HG03097 (cell line): ENCODE data around the gene RNF152.
A peak's percentile ranks its signal among the peaks of the same experiment; 100 is the strongest.

Source experiments
- ATAC-seq: cut with Tn5 transposase; IDR thresholded peaks from one replicate; pipeline ENCODE4 v1.9.1; 2021; ENCODE audit not compliant: unreplicated experiment, low FRiP score

The RNF152 gene

GRCh38 chr18:61892683-61893308, at the start of gene RNF152:
RNF152 (minus strand) TSS chr18:61893007; CDS start chr18:61816463, 76,544 bp downstream.
- ATAC-seq: no peak

GRCh38 chr18:61941948-61942471, 49.2 kb upstream of the RNF152 start:
- no peak for ATAC-seq

GRCh38 chr18:61939046-61939674, 46.4 kb upstream of the RNF152 start:
- ATAC-seq: no peak

- ATAC-seq: no peak
These were observed 42.6 kb upstream of the RNF152 start for GRCh38 chr18:61935362-61935761.

- no peak for ATAC-seq
These were observed 39.0 kb upstream of the RNF152 start for GRCh38 chr18:61931654-61932379.

GRCh38 chr18:61929881-61930640, 37.3 kb upstream of the RNF152 start:
- ATAC-seq: no peak

DNA sequence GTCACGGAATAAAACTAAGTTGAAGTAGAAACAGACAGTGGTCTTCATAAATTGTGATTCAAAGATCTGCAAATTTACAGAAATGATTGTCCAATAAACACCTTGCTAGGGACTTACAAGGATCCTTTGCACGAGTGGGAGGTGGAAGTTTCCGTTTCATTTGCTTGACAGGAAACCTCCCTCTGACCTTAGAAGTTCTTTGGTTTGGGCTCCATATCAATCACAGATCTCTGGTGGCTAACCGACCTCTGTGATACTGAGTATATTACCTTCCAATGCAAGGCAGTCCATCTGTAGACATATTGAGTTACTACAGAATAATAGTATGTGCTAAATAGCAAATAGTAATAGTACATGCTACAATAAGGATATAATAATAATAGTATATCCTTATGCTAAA, 33.7 kb upstream of the RNF152 start:
- no peak for ATAC-seq

DNA sequence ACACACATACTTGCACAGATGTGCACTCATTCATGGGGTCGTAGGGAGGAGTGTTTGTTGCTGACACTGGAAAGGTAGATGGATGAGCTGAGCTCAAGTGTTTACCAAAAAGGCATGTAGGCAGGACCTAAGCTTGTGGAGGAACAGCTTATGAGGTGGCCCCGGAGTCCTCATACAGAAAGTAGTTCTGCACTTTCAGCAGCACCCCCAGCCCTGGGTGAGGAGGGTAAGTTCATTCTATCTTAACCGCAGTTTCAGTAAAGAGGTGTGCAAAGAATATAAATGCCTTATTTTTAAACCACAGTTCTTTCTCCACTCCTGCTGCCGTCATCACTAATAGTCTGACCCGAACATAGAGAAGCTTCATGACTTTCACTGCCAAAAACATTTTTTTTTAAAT, 31.7 kb upstream of the RNF152 start:
- no peak for ATAC-seq

DNA sequence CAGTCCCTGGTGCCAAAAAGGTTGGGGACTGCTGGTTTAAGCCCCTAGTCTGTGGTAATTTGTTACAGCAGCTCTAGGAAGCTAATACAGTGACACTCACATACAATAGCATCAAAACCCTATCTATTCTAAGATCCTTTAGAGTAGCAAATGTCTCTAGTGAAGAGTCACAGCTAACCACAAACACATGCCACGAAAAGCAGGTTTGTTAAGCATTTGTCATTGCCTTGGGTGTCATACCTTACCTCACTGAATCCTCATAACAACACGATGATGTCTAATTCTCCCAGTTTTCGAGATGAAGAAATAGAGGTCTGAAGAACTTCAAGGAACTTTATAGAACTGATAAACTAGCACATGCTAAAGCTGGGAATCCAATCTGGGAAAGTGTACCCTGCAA, 29.6 kb upstream of the RNF152 start:
- no peak for ATAC-seq

DNA sequence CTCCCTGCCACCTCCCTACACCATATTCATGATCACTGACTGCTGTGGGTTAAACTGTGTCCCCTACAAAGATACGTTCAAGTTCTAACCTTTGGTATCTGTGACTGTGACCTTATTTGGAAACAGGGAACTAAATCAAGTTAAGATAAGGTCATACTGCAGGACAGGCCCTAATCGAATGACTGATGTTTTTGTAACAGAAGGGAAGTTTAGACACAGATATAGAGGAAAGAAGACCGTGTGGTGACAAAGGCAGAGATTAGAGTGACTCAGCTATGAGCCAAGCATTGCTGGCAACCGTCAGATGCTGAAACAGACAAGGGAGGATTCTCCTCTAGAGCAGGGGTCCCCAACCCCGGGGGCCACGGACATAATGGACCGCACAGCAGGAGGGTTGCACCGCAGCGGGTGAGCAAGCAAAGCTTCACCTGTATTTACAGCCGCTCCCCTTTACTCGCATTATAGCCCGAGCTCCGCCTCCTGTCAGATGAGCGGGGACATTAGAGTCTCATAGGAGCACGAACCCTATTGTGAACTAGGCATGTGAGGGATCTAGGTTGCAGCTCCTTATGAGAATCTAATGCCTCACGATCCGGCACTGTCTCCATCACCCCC, 28.9 kb upstream of the RNF152 start:
- no peak for ATAC-seq

DNA sequence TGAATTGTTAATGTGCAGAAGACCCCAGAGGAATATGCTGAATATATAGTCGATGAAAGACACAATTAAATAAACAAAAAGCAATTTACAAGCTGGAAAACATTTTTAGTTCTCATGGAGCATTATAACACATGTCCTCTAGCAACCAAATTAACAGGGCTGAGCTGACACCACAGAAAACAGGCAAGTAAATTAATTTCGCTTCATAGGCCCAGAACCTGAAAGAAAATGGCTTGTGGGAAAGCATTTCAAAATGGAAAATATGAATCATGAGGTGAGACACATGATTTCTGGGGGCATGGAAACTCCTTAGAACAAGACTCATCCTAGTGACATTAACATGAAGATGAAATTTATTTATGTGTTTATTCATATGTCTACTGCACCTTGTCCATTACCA, 25.0 kb upstream of the RNF152 start:
- ATAC-seq: no peak

DNA sequence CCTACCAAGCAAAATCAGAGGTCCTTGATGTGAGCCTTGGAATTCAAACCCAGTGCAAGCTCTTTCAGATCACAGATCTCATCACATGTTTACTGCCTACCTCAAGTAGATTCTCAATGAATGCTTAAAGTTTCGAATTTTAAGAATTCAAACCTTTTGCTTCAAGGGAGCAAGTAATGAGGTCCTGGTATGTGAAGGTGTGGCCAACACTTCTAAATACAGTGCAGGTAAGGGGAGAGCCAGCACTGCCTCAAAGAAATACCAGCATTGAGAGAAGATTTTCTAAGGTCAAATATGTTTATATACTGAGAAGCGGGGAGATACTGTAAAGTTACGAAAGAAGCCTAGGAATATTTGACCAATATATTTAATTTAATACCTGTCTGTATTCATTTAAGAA, 19.7 kb upstream of the RNF152 start:
- ATAC-seq: no peak

DNA sequence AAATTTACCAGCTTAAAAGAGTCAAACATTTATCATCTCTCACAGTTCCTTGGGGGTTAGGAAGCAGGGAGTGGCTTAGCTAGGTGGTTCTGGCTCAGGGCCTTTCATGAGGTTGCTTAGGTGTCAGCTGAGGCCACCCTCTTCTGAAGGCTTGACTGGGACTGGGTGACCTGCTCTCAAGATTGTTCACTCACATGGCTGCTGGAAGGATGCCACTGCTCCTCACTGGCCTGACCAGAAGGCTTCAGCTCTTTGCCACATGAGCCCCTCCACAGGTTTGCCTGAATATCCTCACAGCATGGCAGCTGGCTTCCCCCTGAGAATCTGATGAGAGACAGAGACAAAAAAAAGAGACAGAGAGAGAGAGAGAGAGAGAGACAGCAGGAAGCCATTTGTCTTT, 17.3 kb upstream of the RNF152 start:
- no peak for ATAC-seq

GRCh38 chr18:61908661-61909060, 15.9 kb upstream of the RNF152 start:
- ATAC-seq: no peak

DNA sequence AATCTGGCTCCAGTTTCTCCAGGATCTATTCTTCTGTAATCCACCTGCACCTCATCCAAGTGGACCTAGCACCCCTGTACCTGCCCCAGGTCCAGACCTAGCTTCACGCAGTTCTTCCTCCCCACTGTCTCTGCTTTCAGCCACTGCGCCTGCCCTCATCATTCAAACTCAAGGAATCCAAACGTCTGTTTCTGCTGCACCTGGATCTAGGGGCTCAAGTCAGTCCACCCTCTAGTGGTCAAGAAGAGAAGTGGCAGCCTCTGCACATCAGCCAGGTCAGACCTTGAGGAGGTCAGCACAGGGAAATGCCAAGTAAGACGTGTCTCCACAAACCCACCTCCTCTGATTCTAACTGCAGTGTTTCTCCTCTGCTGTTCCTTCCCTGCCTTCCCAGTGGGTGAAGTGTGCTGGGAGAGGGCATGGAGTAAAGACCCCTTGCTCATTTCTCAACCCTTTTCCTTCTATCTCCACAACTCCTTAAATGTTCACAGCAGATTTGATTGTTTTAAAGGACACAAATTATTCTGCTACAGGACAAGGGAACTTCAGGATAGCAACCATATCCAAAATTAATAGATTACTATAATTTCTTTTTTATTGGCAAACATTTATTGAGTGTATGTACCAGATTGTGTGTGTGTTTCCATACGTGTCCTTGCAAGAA, 8.6 kb upstream of the RNF152 start:
- ATAC-seq: peak; percentile 88

DNA sequence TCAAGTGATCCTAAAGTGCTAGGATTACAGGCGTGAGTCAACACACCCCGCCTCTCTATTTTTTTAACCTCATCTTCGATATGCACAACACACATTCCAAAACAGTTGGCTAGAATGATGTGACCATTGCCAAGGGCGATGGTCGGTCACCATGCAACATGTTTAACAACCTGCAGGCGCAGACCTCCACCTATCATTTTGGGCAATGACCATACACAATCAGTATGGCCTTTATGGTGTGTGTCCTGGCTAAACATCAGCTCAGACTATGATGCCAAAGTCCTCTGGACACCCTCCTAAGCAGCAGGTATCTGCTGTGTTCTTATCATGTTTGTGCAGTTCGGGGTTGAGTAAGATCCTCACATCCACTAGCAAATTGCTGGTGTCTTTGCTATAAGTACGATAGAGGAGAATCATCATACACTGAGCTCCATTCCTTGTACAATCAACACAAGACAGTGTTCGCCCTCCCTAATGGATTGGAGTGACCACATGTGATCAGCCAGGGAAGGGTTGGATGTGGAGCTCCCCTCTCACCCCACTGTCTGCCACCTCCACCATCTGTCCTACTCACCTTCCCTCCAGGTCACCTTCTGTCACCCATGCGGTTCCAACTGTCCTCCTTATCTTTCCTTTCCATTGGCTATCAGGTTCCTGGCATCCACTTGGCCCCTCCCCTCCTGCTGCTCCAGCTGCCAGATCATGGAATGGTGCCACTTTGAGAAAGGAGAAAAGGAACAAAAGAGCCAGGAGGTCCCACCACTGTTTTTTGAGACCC, 7.9 kb upstream of the RNF152 start:
- no peak for ATAC-seq

- ATAC-seq: no peak
These were observed 5.9 kb upstream of the RNF152 start for GRCh38 chr18:61898640-61899101.

GRCh38 chr18:61896757-61897156, 4.0 kb upstream of the RNF152 start:
- ATAC-seq: no peak

DNA sequence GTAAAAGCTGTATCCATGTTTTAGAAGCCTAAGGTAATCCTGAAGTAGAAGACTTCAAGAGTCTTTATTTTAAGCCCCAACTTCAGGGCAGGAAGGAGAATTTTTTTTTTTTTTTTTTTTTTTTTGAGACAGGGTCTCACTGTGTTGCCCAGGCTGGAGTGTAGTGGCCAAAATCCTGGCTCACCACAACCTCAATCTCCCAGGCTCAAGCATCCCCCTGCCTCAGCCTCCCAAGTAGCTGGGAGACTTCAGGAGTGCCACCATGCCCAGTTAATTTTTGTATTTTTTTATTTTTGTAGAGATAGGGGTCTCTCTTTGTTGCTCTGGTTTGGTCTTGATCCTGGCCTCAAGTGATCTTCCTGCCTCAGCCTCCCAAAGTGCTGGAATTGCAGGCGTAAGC, 3.3 kb upstream of the RNF152 start:
- no peak for ATAC-seq
